A549 (cell line): ENCODE data around the gene PACS2. TPM values are rescaled to one million over a fixed set of nuclear protein-coding genes. Genes with fewer than 3 reads are reported as not detected.
A peak's percentile ranks its signal among the peaks of the same experiment; 100 is the strongest.

ENCODE experiments used
- ATAC-seq, 2 experiments: fragments of 200-7000 bp in 1 of 2; fragments of >200 bp in 1 of 2; cut with Nextera tagmentation in 1 of 2; cut with Tn5 transposase in 1 of 2; 3 replicates each; pipeline versions ENCODE4 v1.8.0 to v1.9.1; 2018 to 2020; ENCODE audit warnings: mild to moderate bottlenecking in 1 of 2, moderate library complexity in 1 of 2
- CTCF ChIA-PET: fragments of 300-600 bp; sonication (Branson Sonifier 250); formaldehyde crosslinking; extraction: SDS; loops from one replicate; lab custom pipeline; 2021; ENCODE audit warnings: antibody characterized with exemption, inconsistent platforms; lab: Yijun Ruan, JAX
- POLR2A ChIA-PET: fragments of 350-600 bp; formaldehyde crosslinking; extraction: SDS; loops from one replicate; lab custom pipeline; 2021; ENCODE audit warnings: antibody characterized with exemption, inconsistent platforms; lab: Yijun Ruan, JAX
- DNase-seq, 2 experiments: peaks; one replicate each; pipeline versions ENCODE4 v3.0.0 to v3.0.0-alpha.2; 2011 to 2016; ENCODE audit warnings: low read depth in 1 of 2, low spot score in 1 of 2
- FAIRE-seq: peaks from 2 replicates; lab custom pipeline; 2011; peaks lifted over from hg19 to GRCh38; lab: Jason Lieb, UNC
- H3K27ac ChIP-seq, 2 experiments: fragments of >200 bp; sonication (Bioruptor Twin); formaldehyde crosslinking; 3 replicates each; pipeline ENCODE4 v1.5.1; 2016 to 2017
- H3K4me1 ChIP-seq: fragments of >200 bp; sonication (Bioruptor Twin); formaldehyde crosslinking; 3 replicates; pipeline ENCODE4 v1.6.1; 2016
- H3K4me2 ChIP-seq: fragments of >200 bp; sonication (Bioruptor Twin); formaldehyde crosslinking; 3 replicates; pipeline ENCODE4 v1.6.1; 2016
- H3K4me3 ChIP-seq: fragments of >200 bp; sonication (Bioruptor Twin); formaldehyde crosslinking; 3 replicates; pipeline ENCODE4 v1.5.1; 2016
- H3K9me3 ChIP-seq: fragments of >200 bp; sonication (Bioruptor Twin); formaldehyde crosslinking; 3 replicates; pipeline ENCODE4 v1.6.1; 2016
- CBX8 ChIP-seq: fragments of 200-600 bp; sonication (generic); IDR thresholded peaks from 2 replicates; pipeline ENCODE4 v1.6.1; 2016
- CEBPB ChIP-seq, 2 experiments: fragments of >200 bp in 1 of 2; sonication (Bioruptor Twin) in 1 of 2; formaldehyde crosslinking in 1 of 2; IDR thresholded peaks; 2 replicates each; pipeline ENCODE4 v1.6.1; 2012 to 2016
- CHD2 ChIP-seq: fragments of 150-350 bp; IDR thresholded peaks from 2 replicates; pipeline ENCODE4 v1.6.1; 2014; ENCODE audit warnings: low read length; ENCODE audit not compliant: partially characterized antibody
- CTCF ChIP-seq: fragments of >200 bp; sonication (Bioruptor Twin); formaldehyde crosslinking; IDR thresholded peaks from 3 replicates; pipeline ENCODE4 v1.5.1; 2016
- E2F6 ChIP-seq: IDR thresholded peaks from 2 replicates; pipeline ENCODE4 v1.6.1; 2012; ENCODE audit warnings: low read depth, borderline replicate concordance
- EHF ChIP-seq: fragments of 250-450 bp; sonication (Bioruptor Pico); IDR thresholded peaks from 2 replicates; pipeline ENCODE4 v1.5.0; 2020; ENCODE audit warnings: mild to moderate bottlenecking
- FOSB ChIP-seq: fragments of 250-450 bp; sonication (Bioruptor Pico); IDR thresholded peaks from 2 replicates; pipeline ENCODE4 v1.5.0; 2020; ENCODE audit warnings: mild to moderate bottlenecking, moderate library complexity
- FOXS1 ChIP-seq: fragments of 250-450 bp; sonication (Bioruptor Pico); IDR thresholded peaks from 2 replicates; pipeline ENCODE4 v1.5.0; 2020; ENCODE audit warnings: mild to moderate bottlenecking, moderate library complexity
- GATA3 ChIP-seq: IDR thresholded peaks from 2 replicates; pipeline ENCODE4 v1.6.1; 2012; ENCODE audit warnings: borderline replicate concordance
- JUNB ChIP-seq: fragments of >200 bp; sonication (Bioruptor Twin); formaldehyde crosslinking; IDR thresholded peaks from 2 replicates; pipeline ENCODE4 v1.6.1; 2016
- KDM5A ChIP-seq: fragments of 200-600 bp; sonication (generic); IDR thresholded peaks from 2 replicates; pipeline ENCODE4 v1.6.1; 2016; ENCODE audit warnings: antibody characterized with exemption, mild to moderate bottlenecking
- MYC ChIP-seq: IDR thresholded peaks from 2 replicates; pipeline ENCODE4 v1.6.1; 2012; ENCODE audit warnings: mild to moderate bottlenecking, inconsistent platforms, low read length, improper control_type of control experiment, borderline replicate concordance
- NR3C1 ChIP-seq: fragments of >200 bp; sonication (Bioruptor Twin); formaldehyde crosslinking; IDR thresholded peaks from 3 replicates; pipeline ENCODE4 v1.6.1; 2017
- PHF8 ChIP-seq: fragments of 200-600 bp; sonication (generic); IDR thresholded peaks from 2 replicates; pipeline ENCODE4 v1.6.1; 2016; ENCODE audit warnings: low read depth, mild to moderate bottlenecking, antibody characterized with exemption, moderate library complexity, borderline replicate concordance
- RAD21 ChIP-seq, 2 experiments: fragments of >200 bp in 1 of 2; sonication (Bioruptor Twin) in 1 of 2; formaldehyde crosslinking in 1 of 2; IDR thresholded peaks in 1 of 2; conservative IDR thresholded peaks in 1 of 2; 2 replicates in 1 of 2; 3 replicates in 1 of 2; pipeline ENCODE4 v1.6.1; 2012 to 2018; ENCODE audit warnings: inconsistent platforms in 1 of 2
- SMC3 ChIP-seq: fragments of >200 bp; sonication (Bioruptor Twin); formaldehyde crosslinking; IDR thresholded peaks from 3 replicates; pipeline ENCODE4 v1.6.1; 2018; ENCODE audit warnings: inconsistent platforms
- WGBS: methylation state at CpG from one replicate; pipeline ENCODE4 v1.1.6; 2017; ENCODE audit errors: missing lambda C conversion rate; 5-methylcytosine and 5-hydroxymethylcytosine counted together
- polyA plus RNA-seq, 4 experiments: library from polyadenylated mRNA; depleted of rRNA in 3 of 4; stranded (reverse); fragments of >200 nt; fragmentation: RNase III in 1 of 4; extraction: RNeasy Plus Mini Kit Qiagen cat#74134 plus additional on column Dnase treatment in 1 of 4; gene quantifications; 2 replicates in 3 of 4; 3 replicates in 1 of 4; pipeline ENCODE4 v1.2.3, GENCODE V29; 2011 to 2017
- TF ChIP-seq, protein P1 (sequence below): fragments of >200 bp; sonication (Bioruptor Twin); formaldehyde crosslinking; IDR thresholded peaks from 2 replicates; pipeline ENCODE4 v1.6.1; 2016
- TF ChIP-seq, protein P2 (sequence below): IDR thresholded peaks from 2 replicates; pipeline ENCODE4 v1.6.1; 2012
- TF ChIP-seq, protein P3 (sequence below): IDR thresholded peaks from 2 replicates; pipeline ENCODE4 v1.6.1; 2012

Gene PACS2
- polyA plus RNA-seq, 2 of the 4 experiments (the other 2 are of a cell fraction) = 11.9 to 24.5 TPM

- TF ChIP-seq SMC3 (no peak), CHD2 (no peak), CEBPB (IDR thresholded peaks at IDR 0.05) (no peak), JUNB (no peak), PHF8 (no peak), CTCF (no peak), KDM5A (no peak), GATA3 (no peak), FOSB (CRISPR knock-in tag) (no peak), E2F6 (no peak), NR3C1 (no peak), MYC (no peak)
- TF ChIP-seq, protein P1, sequence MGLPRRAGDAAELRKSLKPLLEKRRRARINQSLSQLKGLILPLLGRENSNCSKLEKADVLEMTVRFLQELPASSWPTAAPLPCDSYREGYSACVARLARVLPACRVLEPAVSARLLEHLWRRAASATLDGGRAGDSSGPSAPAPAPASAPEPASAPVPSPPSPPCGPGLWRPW = no peak
- TF ChIP-seq, protein P2, sequence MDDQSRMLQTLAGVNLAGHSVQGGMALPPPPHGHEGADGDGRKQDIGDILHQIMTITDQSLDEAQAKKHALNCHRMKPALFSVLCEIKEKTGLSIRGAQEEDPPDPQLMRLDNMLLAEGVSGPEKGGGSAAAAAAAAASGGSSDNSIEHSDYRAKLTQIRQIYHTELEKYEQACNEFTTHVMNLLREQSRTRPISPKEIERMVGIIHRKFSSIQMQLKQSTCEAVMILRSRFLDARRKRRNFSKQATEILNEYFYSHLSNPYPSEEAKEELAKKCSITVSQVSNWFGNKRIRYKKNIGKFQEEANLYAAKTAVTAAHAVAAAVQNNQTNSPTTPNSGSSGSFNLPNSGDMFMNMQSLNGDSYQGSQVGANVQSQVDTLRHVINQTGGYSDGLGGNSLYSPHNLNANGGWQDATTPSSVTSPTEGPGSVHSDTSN = no peak
- TF ChIP-seq, protein P3, sequence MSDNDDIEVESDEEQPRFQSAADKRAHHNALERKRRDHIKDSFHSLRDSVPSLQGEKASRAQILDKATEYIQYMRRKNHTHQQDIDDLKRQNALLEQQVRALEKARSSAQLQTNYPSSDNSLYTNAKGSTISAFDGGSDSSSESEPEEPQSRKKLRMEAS = no peak
- Histone ChIP-seq H3K4me3 (no peak overlapping the region), H3K4me1 (0 out of 3 replicates have a peak, but pooled peaks cover 3% of the 10 kb centered on the region), H3K9me3 (no peaks in the 10 kb centered on the region), H3K4me2 (no peak overlapping the region), H3K27ac (no peak overlapping the region)
- 88% methylated on average over 3 of the region's 3 CpGs for WGBS
- POLR2A ChIA-PET = no interaction called here
- no peak for FAIRE-seq
- ATAC-seq = no peak
- CTCF ChIA-PET = interaction anchor here (0.8 to 2.9 kb wide), 20 partner anchors 10 to 261 kb away, joined by 3 to 24 read pairs (median 4); no protein-coding TSS in a partner anchor
- DNase-seq = no peak
Observed at GRCh38 chr14:105351410-105351809, 36.9 kb downstream of the PACS2 start.

- WGBS = 55% methylated on average over 13 of the region's 26 CpGs
- POLR2A ChIA-PET = interaction anchor here (1.0 kb wide), 2 partner anchors 38 to 51 kb away, joined by 3 read pairs; partner anchors contain the start of genes BRF1 and PACS2
- peak; percentile 91 to 95 for ATAC-seq
- Histone ChIP-seq H3K4me3 (no peak overlapping the region), H3K27ac (0 out of 6 replicates have a peak overlapping the region, but pooled peaks of 1 of the 2 experiments have one; percentile 24), H3K9me3 (no peaks in the 10 kb centered on the region), H3K4me2 (no peak overlapping the region)
- FAIRE-seq = peak; percentile 98
- DNase-seq = peak; percentile 90 to 93
- CTCF ChIA-PET = interaction anchor here (0.6 to 2.9 kb wide), 38 partner anchors 8 to 262 kb away, joined by 3 to 24 read pairs (median 3); no protein-coding TSS in a partner anchor
- TF ChIP-seq CBX8 = no peak
- TF ChIP-seq CTCF = peak; percentile 78
- TF ChIP-seq EHF (CRISPR knock-in tag) = no peak
- no peak for TF ChIP-seq MYC
- TF ChIP-seq RAD21 (conservative IDR thresholded peaks at IDR 0.05 in 1 of 2, IDR thresholded peaks at IDR 0.05 in 1 of 2) = peak; percentile 85 to 95
- no peak for TF ChIP-seq CHD2
- TF ChIP-seq SMC3 = peak; percentile 61
- peak; percentile 90 to 98; a peak in 3 of 4 replicates for TF ChIP-seq CEBPB (IDR thresholded peaks at IDR 0.05)
- TF ChIP-seq FOXS1 (CRISPR knock-in tag) = no peak
- TF ChIP-seq, all 56 proteins: peak for 4
- 0 out of 3 replicates have a peak, but pooled peaks cover 3% of the 10 kb centered on the region for H3K4me1 ChIP-seq
Observed at GRCh38 chr14:105351920-105352851, 37.6 kb downstream of the PACS2 start.
